LHCN-M2 (cell line): ENCODE data around the gene GALP. TPM values are rescaled to one million over a fixed set of nuclear protein-coding genes. Genes with fewer than 3 reads are reported as not detected.
A peak's percentile ranks its signal among the peaks of the same experiment; 100 is the strongest.
"Not testable (repeated sequence)": the region's sequence is repeated elsewhere in the genome, so short reads cannot be mapped to it uniquely, and the experiment has no call there.

Source experiments
- DNase-seq: peaks from one replicate; pipeline ENCODE4 v3.0.0-alpha.2; 2012; ENCODE audit warnings: low read depth
- total RNA-seq: library from RNA; depleted of rRNA; stranded (reverse); fragments of >200 nt; gene quantifications from 2 replicates; pipeline ENCODE4 v1.2.3, GENCODE V29; 2014

The GALP gene
- total RNA-seq, 1 experiment from 2014 or later = not detected

DNA sequence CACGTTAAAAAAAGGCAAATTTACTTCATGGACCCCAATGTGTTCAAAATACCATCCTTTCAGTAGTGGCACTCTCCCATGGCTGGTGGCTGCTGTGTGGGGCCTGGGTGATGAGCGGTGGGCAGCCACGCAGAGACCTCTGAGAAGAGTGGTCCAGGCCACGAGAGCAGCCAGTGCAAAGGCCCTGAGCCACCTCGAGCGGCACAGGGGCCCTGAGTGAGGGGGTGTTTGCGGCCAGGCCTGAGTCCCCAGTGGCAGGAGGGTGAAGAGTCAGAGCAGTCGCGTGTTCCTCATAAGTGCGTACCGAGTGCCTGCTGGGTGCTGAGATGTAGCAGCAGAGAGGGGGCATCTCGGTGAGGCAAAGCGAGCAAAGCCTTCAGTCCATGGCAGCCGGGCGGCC lies 27.7 kb upstream of the GALP start:
- no peak for DNase-seq

- not testable (repeated sequence) for DNase-seq
Observed at GRCh38 chr19:56148955-56149655, 26.7 kb upstream of the GALP start.

DNA sequence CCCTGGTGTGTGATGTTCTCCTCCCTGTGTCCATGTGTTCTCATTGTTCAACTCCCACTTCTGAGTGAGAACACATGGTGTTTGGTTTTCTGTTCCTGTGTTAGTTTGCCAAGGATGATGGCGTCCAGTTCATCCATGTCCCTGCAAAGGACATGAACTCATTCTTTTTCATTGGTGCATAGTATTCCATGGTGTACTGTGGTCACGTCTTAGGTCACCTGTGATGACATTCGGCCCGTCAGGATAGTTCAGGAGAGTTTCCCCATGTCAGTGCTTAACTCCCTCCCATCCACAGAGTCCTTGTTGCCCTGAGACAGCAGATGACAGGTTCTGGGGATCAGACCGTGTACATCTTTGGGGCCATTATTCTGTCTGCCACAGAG lies 26.2 kb upstream of the GALP start:
- no peak for DNase-seq

- DNase-seq = no peak
Observed at GRCh38 chr19:56150358-56150757, 25.4 kb upstream of the GALP start.

GRCh38 chr19:56152644-56153043 lies 23.2 kb upstream of the GALP start:
- DNase-seq = no peak

DNA sequence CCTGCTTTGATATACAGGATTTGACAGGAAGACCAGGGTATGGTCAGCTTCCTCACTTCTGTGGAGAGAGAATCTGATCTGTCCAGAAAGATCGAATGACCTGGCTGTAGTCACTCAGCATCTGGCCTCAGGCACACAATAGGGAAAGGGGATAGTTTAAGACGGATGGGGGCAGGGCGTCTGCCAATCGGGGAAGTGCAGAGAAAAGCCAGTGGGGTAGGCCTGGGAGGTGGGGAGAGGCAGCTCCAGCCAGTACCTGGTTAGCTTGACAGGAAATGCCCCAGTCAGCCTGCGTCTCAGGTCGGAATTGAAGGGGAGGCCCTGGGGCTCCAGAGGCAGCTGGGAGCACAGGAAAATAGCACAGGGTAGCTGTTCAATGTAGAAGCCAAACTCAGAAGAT lies 22.3 kb upstream of the GALP start:
- DNase-seq = no peak

GRCh38 chr19:56155124-56155687 lies 20.6 kb upstream of the GALP start:
- no peak for DNase-seq

- DNase-seq = no peak
Observed at GRCh38 chr19:56156768-56157167, 19.0 kb upstream of the GALP start.

DNA sequence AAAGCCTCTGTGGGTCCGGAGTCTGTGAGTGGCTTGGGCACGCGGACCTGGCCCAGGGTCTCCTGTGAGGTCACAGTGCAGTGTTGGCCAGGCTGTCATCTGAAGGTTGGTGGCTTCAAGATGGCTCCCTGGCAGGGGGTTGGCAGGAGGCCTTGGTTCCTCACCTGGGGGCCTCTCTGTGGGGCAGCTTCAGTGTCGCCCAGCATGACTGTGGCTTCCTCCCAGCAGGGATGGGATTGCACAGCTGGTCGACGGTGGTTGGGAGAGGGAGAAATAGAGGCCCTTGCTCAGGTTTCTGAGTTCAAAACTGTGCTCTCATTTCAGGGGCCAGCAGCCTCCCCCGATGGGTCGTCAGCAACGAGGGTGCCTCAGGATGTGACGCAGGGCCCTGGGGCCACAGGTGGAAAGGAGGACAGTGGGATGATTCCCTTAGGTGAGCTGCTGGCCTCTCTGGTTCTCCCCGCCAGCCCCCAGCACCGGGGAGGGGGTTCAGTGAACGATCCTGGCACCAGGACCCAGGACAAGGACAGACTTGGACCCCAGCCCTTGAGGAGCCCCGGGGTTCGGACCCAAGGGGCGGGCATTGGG lies 17.5 kb upstream of the GALP start:
- no peak for DNase-seq

GRCh38 chr19:56159009-56159559 lies 16.7 kb upstream of the GALP start:
- no peak for DNase-seq

DNA sequence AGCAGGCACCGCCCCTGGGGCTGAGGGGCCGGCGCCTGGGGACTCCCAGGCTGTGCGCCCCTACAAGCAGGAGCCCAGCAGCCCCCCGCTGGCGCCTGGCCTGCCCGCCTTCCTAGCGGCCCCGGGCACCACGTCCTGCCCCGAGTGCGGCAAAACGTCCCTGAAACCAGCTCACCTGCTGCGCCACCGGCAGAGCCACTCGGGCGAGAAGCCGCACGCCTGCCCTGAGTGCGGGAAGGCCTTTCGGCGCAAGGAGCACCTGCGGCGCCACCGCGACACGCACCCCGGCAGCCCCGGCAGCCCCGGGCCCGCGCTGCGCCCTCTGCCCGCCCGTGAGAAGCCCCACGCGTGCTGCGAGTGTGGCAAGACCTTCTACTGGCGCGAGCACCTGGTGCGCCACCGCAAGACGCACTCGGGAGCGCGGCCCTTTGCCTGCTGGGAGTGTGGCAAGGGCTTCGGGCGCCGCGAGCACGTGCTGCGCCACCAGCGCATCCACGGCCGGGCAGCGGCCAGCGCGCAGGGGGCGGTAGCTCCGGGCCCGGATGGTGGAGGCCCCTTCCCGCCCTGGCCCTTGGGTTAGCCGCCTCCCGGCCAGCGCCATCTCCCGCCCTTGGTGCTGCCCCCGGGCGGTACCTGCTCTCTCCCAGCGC lies 16.1 kb upstream of the GALP start:
- no peak for DNase-seq

GRCh38 chr19:56161534-56161933 lies 14.3 kb upstream of the GALP start:
- DNase-seq = no peak

DNA sequence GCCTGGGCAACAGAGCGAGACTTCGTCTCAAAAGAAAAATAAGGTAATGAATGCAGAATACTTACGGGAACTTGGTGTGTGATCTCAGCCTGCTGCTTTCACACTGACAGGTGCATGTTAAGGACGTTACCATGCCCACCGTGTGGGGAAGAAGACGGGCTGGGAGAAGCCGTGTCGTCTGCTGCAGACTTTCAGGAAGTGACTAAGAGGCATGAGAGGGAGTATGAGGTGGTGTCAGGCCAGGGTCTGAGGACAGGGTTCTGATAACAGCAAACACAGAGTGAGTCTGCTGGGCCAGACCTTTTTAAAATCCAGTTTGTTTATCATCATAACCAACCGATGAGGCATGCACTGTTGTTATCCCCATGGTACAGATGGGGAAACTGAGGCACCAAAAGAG lies 13.6 kb upstream of the GALP start:
- DNase-seq = peak; percentile 11

- DNase-seq = no peak
Observed at GRCh38 chr19:56163097-56163496, 12.7 kb upstream of the GALP start.

DNA sequence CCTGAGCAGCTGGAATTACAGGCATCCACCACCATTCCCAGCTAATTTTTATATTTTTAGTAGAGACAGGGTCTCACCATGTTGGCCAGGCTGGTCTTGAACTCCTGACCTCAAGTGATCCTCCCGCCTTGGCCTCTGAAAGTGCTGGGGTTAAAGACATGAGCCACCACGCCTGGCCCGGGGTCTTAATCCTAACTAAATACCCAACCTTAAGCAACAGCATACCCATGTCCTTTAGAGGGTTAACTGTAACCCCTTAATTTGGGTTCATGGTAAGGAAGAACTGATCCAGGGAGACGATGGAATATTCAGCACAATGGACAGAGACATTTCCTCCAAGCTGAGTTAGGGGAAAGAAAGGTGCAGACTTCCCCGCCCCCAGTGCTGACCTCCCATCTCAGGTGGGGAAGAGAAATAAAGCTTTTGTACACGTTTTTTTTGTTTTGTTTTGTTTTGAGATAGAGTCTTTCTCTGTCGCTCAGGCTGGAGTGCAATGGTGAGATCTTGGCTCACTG lies 8.7 kb upstream of the GALP start:
- no peak for DNase-seq

DNA sequence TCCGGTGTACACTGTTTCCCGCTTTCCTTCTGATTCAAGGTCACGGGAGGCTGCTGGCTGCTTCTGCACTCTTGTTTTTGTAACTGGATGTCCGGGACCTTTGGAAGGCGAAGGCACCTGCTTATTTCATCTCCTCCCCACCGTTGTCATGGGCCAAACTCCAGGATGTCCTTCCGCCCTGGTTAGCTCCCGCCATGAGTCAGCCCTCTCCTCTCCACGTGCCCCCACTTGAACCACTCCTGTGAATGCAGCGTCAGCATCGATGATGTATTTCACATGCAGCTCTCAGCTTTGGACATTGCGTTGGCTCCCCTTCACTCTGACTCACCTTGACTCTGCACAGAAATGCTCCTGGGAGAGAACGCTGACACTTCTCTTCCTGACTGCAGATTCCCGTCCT lies 5.5 kb upstream of the GALP start:
- DNase-seq = peak; percentile 16

GRCh38 chr19:56174086-56174485 lies 1.7 kb upstream of the GALP start:
- DNase-seq = no peak

DNA sequence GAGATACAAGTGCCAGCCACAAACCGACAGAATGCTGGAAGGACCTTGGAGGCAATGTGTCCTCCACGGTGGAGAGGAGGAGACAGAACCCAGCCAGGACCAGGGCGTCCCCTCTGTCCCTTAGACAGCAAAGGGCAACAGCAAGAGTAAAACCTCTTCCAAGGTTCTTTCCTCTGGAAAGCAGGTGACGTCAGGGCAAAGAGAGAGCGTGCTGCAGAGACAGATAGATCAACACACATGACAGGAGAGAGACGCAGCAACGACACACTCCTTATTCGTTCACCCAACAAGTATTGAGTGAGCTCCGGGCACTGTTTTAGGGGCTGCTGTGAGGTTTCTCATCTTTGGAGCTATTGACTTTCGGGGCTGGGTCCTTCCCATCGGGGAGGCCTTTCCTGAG lies 1.3 kb upstream of the GALP start:
- DNase-seq = no peak

- not testable (repeated sequence) for DNase-seq
Observed at GRCh38 chr19:56176310-56176709, 502 bp downstream of the GALP start.

DNA sequence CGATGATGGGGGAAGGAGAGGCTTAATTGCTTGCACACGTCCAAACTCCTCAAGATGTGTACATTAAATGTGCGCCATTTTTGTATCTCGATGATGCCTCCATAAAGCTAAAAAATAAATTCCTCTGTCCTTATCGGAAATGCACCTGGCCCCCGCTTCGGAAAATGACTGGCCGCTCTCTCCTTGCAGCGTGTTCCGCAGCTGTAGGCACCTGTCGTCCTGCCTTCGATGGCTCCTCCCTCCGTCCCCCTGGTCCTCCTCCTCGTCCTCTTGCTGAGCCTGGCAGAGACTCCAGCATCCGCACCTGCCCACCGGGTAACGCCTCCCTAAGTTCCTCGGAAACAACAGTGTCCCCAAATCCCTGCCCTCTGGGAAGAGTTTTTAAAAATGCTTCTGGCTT lies 1.1 kb downstream of the GALP start:
- no peak for DNase-seq

GRCh38 chr19:56177564-56178243 lies 1.9 kb downstream of the GALP start:
- no peak for DNase-seq

DNA sequence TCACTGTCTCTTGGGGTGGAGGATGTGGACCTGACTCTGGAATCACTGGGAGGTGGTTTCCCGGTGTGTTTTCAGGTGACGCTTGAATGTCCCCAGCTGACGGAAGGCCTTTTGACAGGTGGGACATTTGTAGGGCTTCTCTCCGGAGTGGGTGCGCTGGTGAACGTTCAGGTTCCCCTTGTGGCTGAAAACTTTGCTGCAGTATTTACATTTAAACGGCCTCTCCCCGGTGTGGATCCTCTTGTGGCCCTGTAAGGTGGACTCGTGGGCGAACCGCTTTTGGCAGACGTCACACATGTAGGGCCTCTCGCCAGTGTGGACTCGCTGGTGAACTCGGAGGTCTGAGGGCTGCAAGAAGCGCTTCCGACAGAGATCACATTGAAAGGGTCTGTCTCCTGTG lies 14.0 kb downstream of the GALP start:
- DNase-seq = no peak
